Osteoblast (primary cell): ENCODE measurements around the gene TPD52L2. TPM values are rescaled to one million over a fixed set of nuclear protein-coding genes. Genes with fewer than 3 reads are reported as not detected.

ENCODE experiments used
- DNase-seq: peaks from one replicate; pipeline ENCODE4 v3.0.0; 2011; ENCODE audit warnings: low spot score, mixed read lengths; ENCODE audit not compliant: insufficient read length; ENCODE audit errors: missing footprints
- H2AFZ ChIP-seq: 2 replicates; pipeline ENCODE4 v1.6.0; 2011; ENCODE audit warnings: mild to moderate bottlenecking, low read length
- H3K27ac ChIP-seq: 2 replicates; pipeline ENCODE4 v1.5.1; 2011; ENCODE audit warnings: mild to moderate bottlenecking, low read depth, low read length, moderate library complexity
- H3K27me3 ChIP-seq: 2 replicates; pipeline ENCODE4 v1.6.0; 2012; ENCODE audit warnings: mild to moderate bottlenecking, control low read depth, inconsistent platforms, low read length, moderate library complexity; ENCODE audit not compliant: insufficient read depth
- H3K36me3 ChIP-seq: 2 replicates; pipeline ENCODE4 v1.5.1; 2011; ENCODE audit warnings: mild to moderate bottlenecking, low read length, control low read depth, moderate library complexity; ENCODE audit not compliant: insufficient read depth
- H3K4me1 ChIP-seq: 2 replicates; pipeline ENCODE4 v1.5.1; 2011; ENCODE audit warnings: mild to moderate bottlenecking, low read length, control low read depth, moderate library complexity; ENCODE audit not compliant: insufficient read depth
- H3K4me2 ChIP-seq: 2 replicates; pipeline ENCODE4 v1.6.0; 2011; ENCODE audit warnings: mild to moderate bottlenecking, low read length; ENCODE audit not compliant: insufficient read depth
- H3K4me3 ChIP-seq: fragments of 200-600 bp; sonication (generic); 3 replicates; pipeline ENCODE4 v1.5.1; 2012; ENCODE audit warnings: mild to moderate bottlenecking, low read length, inconsistent platforms; ENCODE audit not compliant: insufficient read depth
- H3K79me2 ChIP-seq: 2 replicates; pipeline ENCODE4 v1.6.0; 2012; ENCODE audit warnings: mild to moderate bottlenecking, low read length, control low read depth, inconsistent platforms; ENCODE audit not compliant: insufficient read depth
- H3K9me3 ChIP-seq: 2 replicates; pipeline ENCODE4 v1.5.1; 2011; ENCODE audit warnings: low read depth, low read length, control low read depth
- H4K20me1 ChIP-seq: 2 replicates; pipeline ENCODE4 v1.6.0; 2012; ENCODE audit warnings: mild to moderate bottlenecking, low read length, control low read depth; ENCODE audit not compliant: insufficient read depth
- total RNA-seq: library from RNA; depleted of rRNA; stranded (reverse); fragments of >200 nt; gene quantifications from 2 replicates; pipeline ENCODE4 v1.2.3, GENCODE V29; 2012
- TF ChIP-seq, protein P1 (sequence below): IDR thresholded peaks from 2 replicates; pipeline ENCODE4 v1.5.1; 2011; ENCODE audit warnings: mild to moderate bottlenecking, low read depth, low read length, moderate library complexity; ENCODE audit errors: extremely low read depth

TPD52L2 gene
- total RNA-seq, 1 donor, result 115 TPM

DNA sequence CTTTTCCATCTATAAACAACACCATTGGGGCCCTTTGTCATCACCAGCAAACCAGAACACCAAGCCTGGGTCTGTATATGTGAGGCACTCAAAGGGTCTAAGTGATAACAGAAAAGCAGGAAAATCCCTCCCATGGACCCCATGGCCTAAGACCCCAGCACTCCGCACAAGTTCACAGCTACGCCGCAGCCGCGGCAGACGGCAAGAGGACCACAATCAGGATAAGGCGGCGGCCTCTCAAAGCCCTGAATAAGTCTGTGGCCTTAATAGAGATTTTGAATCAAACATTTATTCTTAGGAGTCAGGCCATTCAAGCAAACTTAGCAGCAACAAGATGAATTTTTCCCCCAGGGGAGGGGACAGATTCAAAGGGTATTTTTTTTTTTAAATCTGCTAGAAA is 36.9 kb upstream of the TPD52L2 start:
- peak; percentile 77 for DNase-seq
- Histone ChIP-seq H3K4me2 (no peak overlapping the region), H2AFZ (no peak overlapping the region), H4K20me1 (no peaks in the 10 kb centered on the region), H3K27ac (no peak overlapping the region), H3K4me1 (peaks cover 3% of the 10 kb centered on the region), H3K4me3 (no peak overlapping the region), H3K9me3 (no peaks in the 10 kb centered on the region), H3K79me2 (no peaks in the 10 kb centered on the region), H3K27me3 (peaks cover 40% of the 10 kb centered on the region), H3K36me3 (no peaks in the 10 kb centered on the region)
- TF ChIP-seq, protein P1, sequence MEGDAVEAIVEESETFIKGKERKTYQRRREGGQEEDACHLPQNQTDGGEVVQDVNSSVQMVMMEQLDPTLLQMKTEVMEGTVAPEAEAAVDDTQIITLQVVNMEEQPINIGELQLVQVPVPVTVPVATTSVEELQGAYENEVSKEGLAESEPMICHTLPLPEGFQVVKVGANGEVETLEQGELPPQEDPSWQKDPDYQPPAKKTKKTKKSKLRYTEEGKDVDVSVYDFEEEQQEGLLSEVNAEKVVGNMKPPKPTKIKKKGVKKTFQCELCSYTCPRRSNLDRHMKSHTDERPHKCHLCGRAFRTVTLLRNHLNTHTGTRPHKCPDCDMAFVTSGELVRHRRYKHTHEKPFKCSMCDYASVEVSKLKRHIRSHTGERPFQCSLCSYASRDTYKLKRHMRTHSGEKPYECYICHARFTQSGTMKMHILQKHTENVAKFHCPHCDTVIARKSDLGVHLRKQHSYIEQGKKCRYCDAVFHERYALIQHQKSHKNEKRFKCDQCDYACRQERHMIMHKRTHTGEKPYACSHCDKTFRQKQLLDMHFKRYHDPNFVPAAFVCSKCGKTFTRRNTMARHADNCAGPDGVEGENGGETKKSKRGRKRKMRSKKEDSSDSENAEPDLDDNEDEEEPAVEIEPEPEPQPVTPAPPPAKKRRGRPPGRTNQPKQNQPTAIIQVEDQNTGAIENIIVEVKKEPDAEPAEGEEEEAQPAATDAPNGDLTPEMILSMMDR, result no peak

DNA sequence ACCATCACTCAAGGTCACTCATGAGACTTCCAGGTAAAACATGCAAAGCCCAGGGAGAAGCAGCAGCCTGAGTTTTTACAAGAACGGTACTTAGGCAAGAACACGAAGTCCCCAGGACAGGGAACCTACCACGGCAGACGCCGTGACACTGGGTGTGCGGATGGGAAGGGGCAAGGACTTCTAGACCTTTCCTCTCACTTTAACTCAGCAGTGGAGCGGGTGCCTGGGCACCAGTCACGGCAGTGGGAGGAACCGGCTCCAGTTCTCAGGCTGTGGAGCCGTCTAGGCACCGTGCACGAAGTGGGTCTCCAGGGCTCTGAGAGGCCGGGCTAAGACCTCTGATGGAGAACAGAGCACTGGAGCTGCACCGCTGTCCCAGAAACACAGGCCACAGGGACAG is 36.5 kb upstream of the TPD52L2 start:
- TF ChIP-seq, protein P1, result no peak
- no peak overlapping the region for H2AFZ ChIP-seq
- peaks cover 39% of the 10 kb centered on the region for H3K27me3 ChIP-seq
- DNase-seq, result no peak
- H3K79me2 ChIP-seq, result no peaks in the 10 kb centered on the region
- no peaks in the 10 kb centered on the region for H3K9me3 ChIP-seq
- H3K27ac ChIP-seq, result no peak overlapping the region
- H3K4me3 ChIP-seq, result no peak overlapping the region
- H3K4me2 ChIP-seq, result no peak overlapping the region
- H3K4me1 ChIP-seq, result peaks cover 3% of the 10 kb centered on the region
- no peaks in the 10 kb centered on the region for H4K20me1 ChIP-seq
- H3K36me3 ChIP-seq, result no peaks in the 10 kb centered on the region

DNA sequence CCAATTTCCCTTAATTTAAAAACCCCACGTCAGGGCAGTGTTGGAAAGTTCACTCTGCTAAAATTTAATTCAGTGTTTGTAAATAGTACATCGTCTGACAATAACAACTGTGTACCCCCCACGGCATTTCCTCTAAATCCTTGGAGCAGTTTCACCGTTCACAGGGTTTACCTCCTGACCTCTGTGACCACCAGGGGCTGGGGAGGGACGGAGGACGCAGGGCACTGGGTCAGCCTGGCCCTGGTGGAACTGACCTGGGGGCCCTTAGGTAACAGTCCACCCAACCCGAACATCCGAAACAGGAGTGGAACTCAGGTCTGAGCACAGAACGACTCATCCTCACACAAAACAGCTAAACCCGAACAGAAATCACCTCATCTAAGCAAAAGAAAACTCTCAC is 36.1 kb upstream of the TPD52L2 start:
- peaks cover 3% of the 10 kb centered on the region for H3K4me1 ChIP-seq
- no peak overlapping the region for H2AFZ ChIP-seq
- no peak overlapping the region for H3K27ac ChIP-seq
- H3K79me2 ChIP-seq, result no peaks in the 10 kb centered on the region
- H3K4me3 ChIP-seq, result no peak overlapping the region
- peaks cover 35% of the 10 kb centered on the region for H3K27me3 ChIP-seq
- no peaks in the 10 kb centered on the region for H4K20me1 ChIP-seq
- H3K36me3 ChIP-seq, result no peaks in the 10 kb centered on the region
- no peaks in the 10 kb centered on the region for H3K9me3 ChIP-seq
- TF ChIP-seq, protein P1, result no peak
- no peak overlapping the region for H3K4me2 ChIP-seq
- DNase-seq, result no peak

DNA sequence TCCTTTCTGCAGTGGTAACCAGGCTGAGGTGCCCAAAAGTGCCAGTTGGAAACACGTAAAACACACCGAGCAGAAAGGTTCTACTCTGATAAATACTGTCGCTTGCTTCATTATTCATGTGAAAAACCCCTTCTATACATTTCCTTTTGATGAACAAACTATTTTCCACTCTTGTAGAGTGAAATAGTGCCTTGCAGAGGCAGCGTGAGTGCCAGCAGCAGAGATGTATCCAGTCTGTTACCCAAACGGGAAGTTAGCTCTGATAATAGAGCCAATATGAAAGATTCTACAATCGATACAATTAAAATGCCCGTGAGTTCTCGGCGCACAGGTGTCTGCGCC is 35.5 kb upstream of the TPD52L2 start:
- Histone ChIP-seq H2AFZ (no peak overlapping the region), H3K4me3 (peak overlapping the region; percentile 56), H3K9me3 (no peaks in the 10 kb centered on the region), H3K4me2 (peak overlapping the region; percentile 64), H3K27ac (no peak overlapping the region), H3K27me3 (peaks cover 34% of the 10 kb centered on the region), H3K4me1 (peaks cover 6% of the 10 kb centered on the region), H3K79me2 (no peaks in the 10 kb centered on the region), H4K20me1 (no peaks in the 10 kb centered on the region), H3K36me3 (no peaks in the 10 kb centered on the region)
- DNase-seq, result no peak
- TF ChIP-seq, protein P1, result no peak
